Measurements from ENCODE around the gene RBM18. TPM values are rescaled to one million over a fixed set of nuclear protein-coding genes. Genes with fewer than 3 reads are reported as not detected.

Gene RBM18
- total RNA-seq, 1 donor from 2014 or later = 20.2 TPM

DNA sequence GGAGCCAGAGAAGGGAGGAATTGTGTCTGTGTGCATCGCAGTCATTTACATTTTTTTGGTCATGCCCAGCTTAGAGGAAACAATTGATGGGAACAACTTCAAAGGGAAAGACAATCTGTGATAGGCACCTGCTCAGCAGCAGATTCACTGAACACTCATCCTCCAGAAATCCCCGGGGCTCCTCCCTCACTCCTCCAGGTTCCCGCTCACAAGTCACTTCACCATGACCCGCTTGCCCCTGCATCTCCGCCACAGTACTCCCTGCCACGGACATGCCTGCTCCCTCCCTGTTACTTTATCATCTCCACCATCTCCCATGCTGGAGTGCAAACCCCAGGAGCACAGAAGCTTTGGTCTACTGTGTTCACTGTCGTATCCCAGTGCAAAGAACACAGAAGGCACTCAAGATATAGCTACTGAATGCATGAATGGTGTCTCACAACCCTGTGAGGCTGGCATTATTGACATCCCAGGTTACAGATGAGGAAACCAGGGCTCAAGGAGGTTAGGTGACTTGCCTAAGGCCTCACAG, 52.1 kb downstream of the RBM18 start:
- Mint-ChIP-seq H3K4me1 (ENCODE audit: low read depth) (peaks cover 5% of the 10 kb centered on the region), H3K36me3 (ENCODE audit: low read depth) (no peaks in the 10 kb centered on the region), H3K27ac (ENCODE audit: unreplicated experiment) (no peak overlapping the region), H3K9me3 (ENCODE audit: low read depth) (no peaks in the 10 kb centered on the region), H3K27me3 (ENCODE audit: low read depth) (peaks cover 70% of the 10 kb centered on the region), H3K4me3 (ENCODE audit: unreplicated experiment) (no peak overlapping the region)
- TF ChIP-seq, protein P1, sequence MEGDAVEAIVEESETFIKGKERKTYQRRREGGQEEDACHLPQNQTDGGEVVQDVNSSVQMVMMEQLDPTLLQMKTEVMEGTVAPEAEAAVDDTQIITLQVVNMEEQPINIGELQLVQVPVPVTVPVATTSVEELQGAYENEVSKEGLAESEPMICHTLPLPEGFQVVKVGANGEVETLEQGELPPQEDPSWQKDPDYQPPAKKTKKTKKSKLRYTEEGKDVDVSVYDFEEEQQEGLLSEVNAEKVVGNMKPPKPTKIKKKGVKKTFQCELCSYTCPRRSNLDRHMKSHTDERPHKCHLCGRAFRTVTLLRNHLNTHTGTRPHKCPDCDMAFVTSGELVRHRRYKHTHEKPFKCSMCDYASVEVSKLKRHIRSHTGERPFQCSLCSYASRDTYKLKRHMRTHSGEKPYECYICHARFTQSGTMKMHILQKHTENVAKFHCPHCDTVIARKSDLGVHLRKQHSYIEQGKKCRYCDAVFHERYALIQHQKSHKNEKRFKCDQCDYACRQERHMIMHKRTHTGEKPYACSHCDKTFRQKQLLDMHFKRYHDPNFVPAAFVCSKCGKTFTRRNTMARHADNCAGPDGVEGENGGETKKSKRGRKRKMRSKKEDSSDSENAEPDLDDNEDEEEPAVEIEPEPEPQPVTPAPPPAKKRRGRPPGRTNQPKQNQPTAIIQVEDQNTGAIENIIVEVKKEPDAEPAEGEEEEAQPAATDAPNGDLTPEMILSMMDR (IDR thresholded peaks at IDR 0.05) = no peak
- DNase-seq (ENCODE audit: low spot score) = no peak

DNA sequence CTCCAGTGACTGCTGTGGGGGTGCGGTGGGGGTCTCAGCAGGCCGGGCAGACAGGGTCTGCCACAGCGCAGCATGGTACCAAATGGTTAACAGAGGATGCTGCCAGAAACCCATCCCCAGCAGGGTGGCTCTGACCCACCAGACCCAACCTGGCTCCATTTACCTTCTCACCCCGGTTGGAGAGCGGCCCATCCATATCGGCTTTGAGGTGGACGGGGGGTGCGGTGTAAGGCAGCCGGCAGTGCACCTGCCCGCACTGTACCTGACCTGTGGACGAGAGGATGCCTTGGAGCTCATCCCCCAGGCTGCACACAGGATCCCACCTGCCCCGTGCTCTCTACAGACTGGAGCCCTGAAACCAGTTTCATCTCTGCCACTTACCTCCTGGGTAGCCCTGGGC, 55.2 kb downstream of the RBM18 start:
- Mint-ChIP-seq H3K27me3 (ENCODE audit: low read depth) (peaks cover 47% of the 10 kb centered on the region), H3K4me3 (ENCODE audit: unreplicated experiment) (no peak overlapping the region), H3K36me3 (ENCODE audit: low read depth) (no peaks in the 10 kb centered on the region), H3K9me3 (ENCODE audit: low read depth) (no peaks in the 10 kb centered on the region), H3K4me1 (ENCODE audit: low read depth) (peaks cover 20% of the 10 kb centered on the region), H3K27ac (ENCODE audit: unreplicated experiment) (no peak overlapping the region)
- DNase-seq (ENCODE audit: low spot score) = no peak
- TF ChIP-seq, protein P1 (IDR thresholded peaks at IDR 0.05) = no peak

- H3K36me3 Mint-ChIP-seq (ENCODE audit: low read depth) = no peaks in the 10 kb centered on the region
- no peak for DNase-seq (ENCODE audit: low spot score)
- TF ChIP-seq, protein P1 (IDR thresholded peaks at IDR 0.05) = no peak
- H3K27ac Mint-ChIP-seq (ENCODE audit: unreplicated experiment) = no peak overlapping the region
- no peak overlapping the region for H3K4me3 Mint-ChIP-seq (ENCODE audit: unreplicated experiment)
- no peaks in the 10 kb centered on the region for H3K9me3 Mint-ChIP-seq (ENCODE audit: low read depth)
- peaks cover 33% of the 10 kb centered on the region for H3K27me3 Mint-ChIP-seq (ENCODE audit: low read depth)
- peaks cover 21% of the 10 kb centered on the region for H3K4me1 Mint-ChIP-seq (ENCODE audit: low read depth)
Observed at GRCh38 chr9:122207096-122207495, 57.5 kb downstream of the RBM18 start.

DNA sequence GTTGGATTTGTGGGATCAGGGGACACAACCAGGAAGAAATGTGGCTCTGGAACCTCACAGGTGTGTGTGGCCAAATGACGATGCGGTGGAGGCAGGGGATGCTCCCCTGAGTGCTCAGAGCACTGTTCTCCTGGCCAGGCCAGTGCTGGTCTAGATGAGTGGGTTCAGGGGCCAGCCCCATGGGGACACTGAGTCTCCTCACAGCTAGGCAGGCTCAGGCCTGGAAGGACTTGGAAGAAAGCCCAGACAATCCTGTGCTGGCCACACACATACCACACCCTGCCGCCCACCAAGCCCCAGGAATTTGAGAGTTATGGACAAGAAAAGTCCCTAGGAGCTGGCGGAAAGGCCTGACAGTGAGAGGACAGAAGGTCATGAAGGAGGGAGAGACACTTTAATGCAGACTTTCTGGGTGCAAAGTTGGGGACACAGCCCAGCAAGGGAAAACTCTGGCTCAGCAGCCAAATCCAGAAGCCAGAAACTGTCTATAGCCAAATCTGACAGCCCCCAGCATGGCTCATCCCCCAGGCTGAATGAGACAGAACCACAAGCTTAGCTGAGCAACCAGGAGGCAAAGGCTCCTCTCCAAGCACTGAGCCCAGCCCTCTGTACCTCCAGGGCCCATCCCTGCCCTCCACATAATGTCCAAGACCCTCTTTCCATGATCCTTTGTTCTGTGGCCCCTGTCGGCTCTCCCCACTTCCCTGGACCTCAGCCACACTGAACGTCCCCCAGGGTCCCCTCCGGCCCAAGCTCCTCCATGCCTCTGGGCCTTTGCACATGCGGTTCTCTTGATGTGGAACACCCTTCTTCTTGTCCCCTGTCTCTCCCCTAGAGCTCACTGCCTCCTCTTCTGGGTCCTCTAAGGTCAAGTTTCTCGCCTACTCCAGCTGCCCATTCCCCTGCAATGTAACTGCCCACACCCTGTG, 58.3 kb downstream of the RBM18 start:
- no peak overlapping the region for H3K4me3 Mint-ChIP-seq (ENCODE audit: unreplicated experiment)
- TF ChIP-seq, protein P1 (IDR thresholded peaks at IDR 0.05) = no peak
- no peaks in the 10 kb centered on the region for H3K36me3 Mint-ChIP-seq (ENCODE audit: low read depth)
- no peak overlapping the region for H3K27ac Mint-ChIP-seq (ENCODE audit: unreplicated experiment)
- H3K9me3 Mint-ChIP-seq (ENCODE audit: low read depth) = no peaks in the 10 kb centered on the region
- peaks cover 26% of the 10 kb centered on the region for H3K27me3 Mint-ChIP-seq (ENCODE audit: low read depth)
- H3K4me1 Mint-ChIP-seq (ENCODE audit: low read depth) = peaks cover 28% of the 10 kb centered on the region
- peak; percentile 86 for DNase-seq (ENCODE audit: low spot score)

- Mint-ChIP-seq H3K27me3 (ENCODE audit: low read depth) (peaks cover 15% of the 10 kb centered on the region), H3K36me3 (ENCODE audit: low read depth) (no peaks in the 10 kb centered on the region), H3K9me3 (ENCODE audit: low read depth) (no peaks in the 10 kb centered on the region), H3K27ac (ENCODE audit: unreplicated experiment) (no peak overlapping the region), H3K4me1 (ENCODE audit: low read depth) (peaks cover 33% of the 10 kb centered on the region), H3K4me3 (ENCODE audit: unreplicated experiment) (no peak overlapping the region)
- no peak for DNase-seq (ENCODE audit: low spot score)
- TF ChIP-seq, protein P1 (IDR thresholded peaks at IDR 0.05) = no peak
Observed at GRCh38 chr9:122205176-122205575, 59.5 kb downstream of the RBM18 start.

Data from chondrocyte (in vitro differentiated cells).